ENCODE measurements around the gene FGFBP3.

GRCh38 chr10:91875156-91875555 lies 34.1 kb downstream of the FGFBP3 start:
- TF ChIP-seq CTCF (IDR thresholded peaks at IDR 0.05) (no peak), POLR2A (IDR thresholded peaks at IDR 0.05) (no peak)
